Prostate gland (tissue), 2 donors: ENCODE measurements around the gene ADAMTS2.

ENCODE experiments used
- POLR2A ChIP-seq: fragments of 450-650 bp; IDR thresholded peaks from one replicate; pipeline ENCODE4 v1.6.1; 2016; ENCODE audit warnings: antibody characterized with exemption, mild to moderate bottlenecking
- POLR2AphosphoS5 ChIP-seq: sonication (generic); formaldehyde crosslinking; IDR thresholded peaks from one replicate; pipeline ENCODE4 v1.6.1; 2017; ENCODE audit warnings: antibody characterized with exemption
- TF ChIP-seq, protein P1 (sequence below), 4 experiments: fragments of 200-600 bp in 2 of 4; fragments of 450-650 bp in 2 of 4; sonication (generic) in 2 of 4; IDR thresholded peaks; 1 replicate in 3 of 4; 2 replicates in 1 of 4; pipeline ENCODE4 v1.5.1; 2016 to 2019; ENCODE audit warnings: antibody characterized with exemption in 4 of 4, mild to moderate bottlenecking in 2 of 4, moderate library complexity in 2 of 4

DNA sequence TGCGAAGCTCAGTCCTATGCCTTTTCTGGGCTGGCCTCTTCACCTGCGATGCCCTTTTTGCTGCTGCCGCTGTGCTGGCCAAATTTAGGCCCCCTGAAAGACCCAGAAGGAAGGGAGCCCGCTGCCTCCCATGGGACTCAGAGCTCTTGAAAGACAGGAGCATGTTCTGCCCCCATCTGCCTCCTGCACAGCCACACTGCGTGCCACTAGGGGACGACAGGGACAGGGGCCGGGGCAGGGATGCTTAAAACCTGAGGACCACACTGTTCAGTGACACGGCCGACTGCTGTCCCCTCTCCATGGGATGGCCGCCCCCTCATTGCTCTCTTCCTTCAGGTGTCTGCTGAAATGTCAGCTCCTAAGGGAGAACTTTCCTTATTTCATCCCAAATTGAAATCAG is 132.4 kb downstream of the ADAMTS2 start:
- TF ChIP-seq, protein P1, sequence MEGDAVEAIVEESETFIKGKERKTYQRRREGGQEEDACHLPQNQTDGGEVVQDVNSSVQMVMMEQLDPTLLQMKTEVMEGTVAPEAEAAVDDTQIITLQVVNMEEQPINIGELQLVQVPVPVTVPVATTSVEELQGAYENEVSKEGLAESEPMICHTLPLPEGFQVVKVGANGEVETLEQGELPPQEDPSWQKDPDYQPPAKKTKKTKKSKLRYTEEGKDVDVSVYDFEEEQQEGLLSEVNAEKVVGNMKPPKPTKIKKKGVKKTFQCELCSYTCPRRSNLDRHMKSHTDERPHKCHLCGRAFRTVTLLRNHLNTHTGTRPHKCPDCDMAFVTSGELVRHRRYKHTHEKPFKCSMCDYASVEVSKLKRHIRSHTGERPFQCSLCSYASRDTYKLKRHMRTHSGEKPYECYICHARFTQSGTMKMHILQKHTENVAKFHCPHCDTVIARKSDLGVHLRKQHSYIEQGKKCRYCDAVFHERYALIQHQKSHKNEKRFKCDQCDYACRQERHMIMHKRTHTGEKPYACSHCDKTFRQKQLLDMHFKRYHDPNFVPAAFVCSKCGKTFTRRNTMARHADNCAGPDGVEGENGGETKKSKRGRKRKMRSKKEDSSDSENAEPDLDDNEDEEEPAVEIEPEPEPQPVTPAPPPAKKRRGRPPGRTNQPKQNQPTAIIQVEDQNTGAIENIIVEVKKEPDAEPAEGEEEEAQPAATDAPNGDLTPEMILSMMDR (IDR thresholded peaks at IDR 0.05) = no peak
- TF ChIP-seq POLR2AphosphoS5 = no peak
- no peak for TF ChIP-seq POLR2A
